Epithelial cell of prostate (primary cell): ENCODE results near the gene AMMECR1L.
"Not testable (repeated sequence)": the region's sequence is repeated elsewhere in the genome, so short reads cannot be mapped to it uniquely, and the experiment has no call there.

Experiments
- DNase-seq: peaks from one replicate; pipeline ENCODE4 v3.0.0-alpha.2; 2011; ENCODE audit warnings: low read depth, low spot score
- H3K27ac ChIP-seq: fragments of 450-650 bp; 2 replicates; pipeline ENCODE4 v1.5.1; 2017; ENCODE audit warnings: mild to moderate bottlenecking

The AMMECR1L gene

GRCh38 chr2:127885780-127886592 lies at the start of gene AMMECR1L:
Gene AMMECR1L, minus strand, starts transcription at chr2:127885956. Its CDS starts 11,722 bp downstream, at chr2:127874234.
- peak within 1 kb of the TSS; percentile 85 for H3K27ac ChIP-seq
- not testable (repeated sequence) for DNase-seq

GRCh38 chr2:127935337-127935736 lies 49.6 kb upstream of the AMMECR1L start:
- DNase-seq = no peak
- H3K27ac ChIP-seq = no peak overlapping the region

- peak overlapping the region; percentile 72 for H3K27ac ChIP-seq
- DNase-seq = peak; percentile 77
These were observed 46.6 kb upstream of the AMMECR1L start for GRCh38 chr2:127932199-127932876.

GRCh38 chr2:127929449-127929848 lies 43.7 kb upstream of the AMMECR1L start:
- H3K27ac ChIP-seq = no peak overlapping the region
- no peak for DNase-seq

- H3K27ac ChIP-seq = no peak overlapping the region
- DNase-seq = no peak
These were observed 41.6 kb upstream of the AMMECR1L start for GRCh38 chr2:127927384-127927783.

GRCh38 chr2:127917916-127918315 lies 32.2 kb upstream of the AMMECR1L start:
- no peak overlapping the region for H3K27ac ChIP-seq
- DNase-seq = no peak

- no peak overlapping the region for H3K27ac ChIP-seq
- DNase-seq = peak; percentile 49
These were observed 28.2 kb upstream of the AMMECR1L start for GRCh38 chr2:127913808-127914457.

GRCh38 chr2:127911737-127912136 lies 26.0 kb upstream of the AMMECR1L start:
- H3K27ac ChIP-seq = no peak overlapping the region
- no peak for DNase-seq

GRCh38 chr2:127910415-127910814 lies 24.7 kb upstream of the AMMECR1L start:
- no peak overlapping the region for H3K27ac ChIP-seq
- no peak for DNase-seq

- DNase-seq = no peak
- no peak overlapping the region for H3K27ac ChIP-seq
These were observed 23.3 kb upstream of the AMMECR1L start for GRCh38 chr2:127909019-127909418.

GRCh38 chr2:127907733-127908400 lies 22.1 kb upstream of the AMMECR1L start:
- DNase-seq, H3K27ac ChIP-seq: not testable (repeated sequence)

GRCh38 chr2:127906206-127906926 lies 20.6 kb upstream of the AMMECR1L start:
- DNase-seq = no peak
- no peak overlapping the region for H3K27ac ChIP-seq

GRCh38 chr2:127901339-127902056 lies 15.7 kb upstream of the AMMECR1L start:
- no peak for DNase-seq
- no peak overlapping the region for H3K27ac ChIP-seq

- no peak for DNase-seq
- no peak overlapping the region for H3K27ac ChIP-seq
These were observed 11.9 kb upstream of the AMMECR1L start for GRCh38 chr2:127897531-127898211.

GRCh38 chr2:127893494-127893893 lies 7.7 kb upstream of the AMMECR1L start:
- H3K27ac ChIP-seq = no peak overlapping the region
- no peak for DNase-seq

- H3K27ac ChIP-seq = no peak overlapping the region
- no peak for DNase-seq
These were observed 7.3 kb upstream of the AMMECR1L start for GRCh38 chr2:127893033-127893432.

- no peak for DNase-seq
- no peak overlapping the region for H3K27ac ChIP-seq
These were observed 6.1 kb upstream of the AMMECR1L start for GRCh38 chr2:127891811-127892210.

- H3K27ac ChIP-seq, DNase-seq: not testable (repeated sequence)
These were observed 5.0 kb upstream of the AMMECR1L start for GRCh38 chr2:127890756-127891155.

- DNase-seq = no peak
These were observed 3.0 kb upstream of the AMMECR1L start for GRCh38 chr2:127888772-127889171.

More at GRCh38 chr2:127888772-127889171, 3.0 kb upstream of the AMMECR1L start:
- no peak overlapping the region for H3K27ac ChIP-seq
